GM21447 (cell line): Measurements from ENCODE around the gene NOS1.
"Not testable (repeated sequence)": the region's sequence is repeated elsewhere in the genome, so short reads cannot be mapped to it uniquely, and the experiment has no call there.

ENCODE experiments used
- ATAC-seq: cut with Tn5 transposase; IDR thresholded peaks from one replicate; pipeline ENCODE4 v1.9.1; 2021; ENCODE audit not compliant: unreplicated experiment

The NOS1 gene

DNA sequence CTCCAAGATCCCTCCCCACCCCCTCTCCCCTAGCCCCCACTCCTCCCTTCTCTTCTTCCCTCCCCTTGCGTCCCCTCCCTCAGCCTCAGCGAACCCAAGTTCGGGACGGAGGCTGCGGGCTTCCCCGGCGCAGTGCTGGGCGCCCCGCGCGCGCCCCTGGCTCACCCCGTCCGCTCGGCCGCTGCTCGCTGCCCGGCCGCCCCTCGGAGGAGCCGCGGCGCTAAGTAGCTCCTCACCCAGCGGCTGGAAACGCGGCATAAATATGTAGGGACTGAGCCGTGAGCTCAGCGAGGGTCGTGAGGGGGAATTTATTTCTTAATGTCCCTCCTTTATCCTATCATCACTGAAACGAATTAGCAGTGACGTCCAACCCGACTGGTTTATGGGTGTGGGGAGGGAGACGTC is at the start of gene NOS1:
NOS1 (minus strand) TSS at position 280 of the 405 bp plus-strand sequence. CDS start 30,557 bp downstream, outside the sequence.
- ATAC-seq, result no peak

GRCh38 chr12:117409286-117409685 is 47.9 kb upstream of the NOS1 start:
- no peak for ATAC-seq

- no peak for ATAC-seq
Measured at GRCh38 chr12:117408161-117408791, 46.9 kb upstream of the NOS1 start.

DNA sequence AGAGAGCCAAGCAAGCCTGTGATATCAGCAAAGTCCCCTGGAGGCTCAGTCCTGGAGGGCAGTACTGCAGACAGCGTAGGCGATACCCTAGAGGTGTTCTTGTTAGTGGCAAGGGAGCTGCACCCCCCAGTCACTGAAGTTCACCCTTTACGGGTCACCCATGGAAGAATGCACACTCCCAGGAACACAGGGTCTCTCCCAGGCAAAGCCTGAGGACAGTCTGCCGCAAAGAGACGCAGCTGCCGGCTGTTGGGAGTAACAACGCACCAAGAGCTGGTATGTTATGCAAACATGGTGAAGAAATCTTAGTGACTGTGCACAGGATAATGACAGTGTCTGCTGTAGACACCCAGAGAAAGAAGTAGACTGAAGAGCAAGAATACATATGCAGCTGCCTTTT is 43.5 kb upstream of the NOS1 start:
- ATAC-seq, result no peak

- no peak for ATAC-seq
Measured at GRCh38 chr12:117404203-117404853, 42.9 kb upstream of the NOS1 start.

DNA sequence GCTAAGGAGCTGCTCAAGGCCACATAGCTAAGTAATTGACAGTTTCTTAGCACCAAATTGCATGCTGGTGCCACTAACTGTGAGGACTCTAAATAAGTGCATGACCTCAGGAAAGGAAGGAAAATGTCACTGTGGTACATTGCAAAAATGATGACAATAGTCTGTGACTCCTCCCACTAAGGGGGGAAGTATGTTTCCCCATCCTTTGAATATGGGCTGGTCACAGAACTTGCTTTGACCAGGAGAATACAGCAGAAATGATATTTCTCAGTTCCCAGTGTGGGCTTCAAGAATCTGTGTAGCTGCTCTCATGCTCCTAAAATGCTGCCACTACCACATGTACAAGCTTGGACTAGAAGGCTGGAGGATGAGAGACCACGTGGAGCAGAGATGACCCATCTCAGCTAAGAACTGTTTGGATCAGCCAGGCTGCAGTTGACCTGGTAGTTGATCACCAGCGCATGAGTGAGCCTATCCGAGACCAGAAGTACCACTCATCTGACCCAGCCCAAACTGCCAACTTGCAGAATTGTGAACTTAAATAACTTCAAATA is 42.2 kb upstream of the NOS1 start:
- ATAC-seq, result no peak

GRCh38 chr12:117402363-117402762 is 40.9 kb upstream of the NOS1 start:
- ATAC-seq, result no peak

DNA sequence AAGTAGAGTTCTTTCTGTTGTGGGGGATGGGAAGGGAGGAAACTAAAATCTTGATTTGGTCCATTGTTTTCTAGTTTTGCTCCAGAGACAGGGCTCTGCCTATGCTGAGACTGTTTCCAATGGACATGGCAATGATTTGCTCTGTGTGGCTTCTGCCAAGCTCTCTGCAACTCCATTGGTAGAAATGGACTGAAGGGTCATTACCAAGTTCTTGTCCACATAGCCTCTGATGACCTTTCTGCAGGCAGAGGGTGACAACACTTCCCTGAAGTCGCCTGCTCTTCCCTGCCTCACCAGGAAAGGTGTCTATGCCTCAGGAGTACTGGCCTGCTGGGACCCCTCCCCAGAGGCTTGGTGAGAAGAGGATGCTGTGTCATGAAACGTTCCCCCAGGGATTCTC is 39.5 kb upstream of the NOS1 start:
- ATAC-seq, result no peak

DNA sequence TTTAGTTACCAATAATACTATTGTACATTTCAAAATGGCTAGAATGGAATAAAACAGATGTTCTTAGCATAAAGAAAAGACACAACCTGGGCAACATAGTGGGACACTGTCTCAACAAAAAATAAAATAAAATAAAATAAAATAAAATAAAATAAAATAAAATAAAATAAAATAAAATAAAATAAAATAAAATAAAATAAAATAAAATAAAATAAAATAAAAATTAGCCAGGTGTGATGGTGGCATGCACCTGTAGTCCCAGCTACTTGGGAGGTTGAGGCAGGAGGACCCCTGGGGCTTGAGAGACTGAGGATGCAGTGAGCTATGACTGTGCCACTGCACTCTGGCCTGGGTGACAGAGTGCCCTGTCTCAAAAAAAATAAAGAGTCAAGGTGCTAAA is 37.1 kb upstream of the NOS1 start:
- not testable (repeated sequence) for ATAC-seq

DNA sequence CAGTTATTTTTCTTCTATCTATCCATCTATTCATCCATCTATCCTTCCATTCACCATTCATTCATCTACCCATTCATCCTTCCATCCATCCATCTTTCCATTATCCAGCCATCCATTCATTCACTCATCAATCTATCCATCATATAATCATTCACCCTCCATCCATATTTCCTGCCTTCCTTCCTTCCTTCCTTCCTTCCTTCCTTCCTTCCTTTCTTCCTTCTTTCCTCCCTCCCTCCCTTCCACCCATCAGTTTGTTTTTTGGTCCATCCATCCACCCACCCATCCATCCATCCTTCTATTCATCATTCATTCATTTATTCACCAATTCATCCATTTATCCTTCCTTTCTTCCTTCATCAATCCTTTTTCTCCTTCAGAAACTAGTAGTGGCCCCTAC is 34.3 kb upstream of the NOS1 start:
- no peak for ATAC-seq

GRCh38 chr12:117394491-117394890 is 33.1 kb upstream of the NOS1 start:
- ATAC-seq, result no peak

- ATAC-seq, result no peak
Measured at GRCh38 chr12:117393656-117394055, 32.2 kb upstream of the NOS1 start.

- no peak for ATAC-seq
Measured at GRCh38 chr12:117390866-117391265, 29.4 kb upstream of the NOS1 start.

GRCh38 chr12:117388951-117389446 is 27.6 kb upstream of the NOS1 start:
- no peak for ATAC-seq

GRCh38 chr12:117387832-117388231 is 26.4 kb upstream of the NOS1 start:
- ATAC-seq, result no peak

DNA sequence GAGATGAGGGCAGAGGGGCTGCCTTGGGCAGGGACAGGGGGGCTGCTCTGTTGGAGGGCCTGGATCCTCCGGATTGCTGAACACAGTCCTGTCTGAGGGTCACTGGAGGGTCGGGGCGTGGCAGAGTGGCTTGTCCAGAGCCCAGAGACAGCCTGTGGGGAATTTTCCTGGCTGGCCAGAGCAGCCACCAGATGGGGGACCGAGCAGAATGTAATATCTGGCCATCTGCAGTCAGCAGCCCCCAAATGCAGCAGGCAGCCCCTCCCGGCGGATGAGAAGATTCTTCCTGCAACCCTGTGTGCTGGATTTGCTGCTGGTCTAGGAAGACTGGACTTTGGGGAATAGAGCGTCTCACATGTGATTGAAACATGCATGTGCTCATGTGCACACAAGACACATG is 23.3 kb upstream of the NOS1 start:
- no peak for ATAC-seq

DNA sequence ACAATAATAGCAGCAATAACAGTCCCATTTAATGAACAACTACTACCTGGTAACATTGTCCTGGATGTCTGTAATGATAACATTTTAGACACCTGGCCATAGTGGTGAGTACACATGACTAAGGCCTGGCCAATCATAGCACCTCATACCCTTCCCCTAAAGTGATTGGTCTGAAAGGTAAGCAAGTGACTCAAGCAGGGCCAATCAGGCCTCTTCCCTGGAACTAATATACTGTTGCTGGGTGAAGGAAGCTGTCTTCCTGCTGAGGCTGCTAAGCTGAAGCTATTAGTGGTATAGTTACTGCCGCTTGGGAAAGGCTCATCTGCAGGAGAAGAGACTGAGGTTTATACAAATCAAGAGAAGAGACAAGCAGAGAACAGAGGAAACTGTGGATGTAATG is 18.7 kb upstream of the NOS1 start:
- ATAC-seq, result no peak

DNA sequence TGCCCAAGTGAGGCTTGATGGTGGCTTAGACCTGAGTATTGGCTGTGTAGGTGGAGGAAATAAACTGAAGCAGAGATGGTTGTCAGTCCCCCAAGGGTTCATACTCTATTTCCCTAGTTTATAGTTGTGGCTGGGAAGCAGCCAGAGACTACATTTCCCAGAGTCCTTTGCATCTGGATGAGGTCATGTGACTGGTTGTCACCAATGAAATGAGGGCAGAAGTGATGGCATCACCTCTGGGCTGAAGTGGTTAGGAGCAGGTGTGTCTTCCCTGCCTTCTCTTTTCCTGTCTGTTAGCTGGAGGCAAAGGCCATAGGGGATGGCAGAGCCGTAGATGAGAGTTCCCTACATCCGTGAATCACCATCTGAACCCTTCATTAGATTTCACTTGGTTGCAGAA is 16.3 kb upstream of the NOS1 start:
- ATAC-seq, result no peak

GRCh38 chr12:117370588-117370987 is 9.2 kb upstream of the NOS1 start:
- ATAC-seq, result no peak

DNA sequence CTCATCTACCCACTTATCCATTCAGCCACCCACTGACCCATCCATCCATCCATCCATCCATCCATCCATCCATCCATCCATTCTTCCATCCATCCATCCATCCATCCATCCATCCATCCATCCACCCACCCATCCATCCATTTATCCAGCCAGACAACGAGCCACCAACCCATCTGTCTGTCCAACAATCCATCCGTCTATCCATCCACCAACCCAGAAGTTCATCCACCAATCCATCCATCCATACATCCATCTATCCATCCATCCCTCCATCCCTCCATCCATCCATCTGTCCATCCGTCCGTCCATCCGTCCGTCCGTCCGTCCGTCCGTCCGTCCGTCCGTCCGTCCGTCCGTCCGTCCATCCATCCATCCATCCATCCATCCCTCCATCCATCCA is 8.6 kb upstream of the NOS1 start:
- ATAC-seq, result not testable (repeated sequence)

- no peak for ATAC-seq
Measured at GRCh38 chr12:117367006-117367638, 5.7 kb upstream of the NOS1 start.

DNA sequence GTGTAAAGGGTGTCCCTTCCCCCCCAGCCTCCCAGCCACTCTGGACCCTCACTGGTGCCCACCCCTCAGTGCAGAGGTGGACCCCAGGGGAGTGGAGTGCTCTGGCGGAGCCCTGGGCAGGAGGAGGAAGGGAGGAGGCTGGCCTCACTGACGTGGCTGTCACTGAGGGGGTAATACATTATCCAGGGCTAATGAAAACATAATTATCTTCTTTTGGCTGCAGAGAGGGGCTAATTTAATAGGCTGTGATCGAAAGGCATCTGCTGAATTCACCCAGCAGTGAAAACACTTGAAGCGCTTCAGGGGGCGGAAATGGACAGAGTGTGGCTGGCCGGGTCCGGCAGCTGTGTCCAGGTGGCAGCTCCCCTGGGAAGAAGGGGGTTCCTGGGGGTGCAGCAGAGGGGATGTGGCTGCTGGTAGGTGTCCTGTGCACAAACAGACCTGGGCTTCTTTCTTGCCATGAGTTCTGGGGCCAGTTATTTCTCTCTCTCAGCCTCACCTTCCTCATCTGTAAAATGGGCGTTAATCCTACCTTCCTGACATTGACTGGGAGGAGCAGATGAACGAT is 3.7 kb upstream of the NOS1 start:
- no peak for ATAC-seq
